Natural killer cell (primary cell): Measurements from ENCODE around the gene CTXN2. TPM values are rescaled to one million over a fixed set of nuclear protein-coding genes. Genes with fewer than 3 reads are reported as not detected.

ENCODE experiments used
- ATAC-seq, 3 donors: fragments of 150-1000 bp in 2 of 3; fragments of 200-7000 bp in 1 of 3; cut with Tn5 transposase; 1 replicate in 1 of 3; 2 replicates in 2 of 3; pipeline ENCODE4 v1.10.0; 2021; ENCODE audit warnings: mild to moderate bottlenecking in 2 of 3, moderate library complexity in 2 of 3
- DNase-seq, 2 donors: peaks; one replicate each; pipeline versions ENCODE4 v3.0.0 to v3.0.0-alpha.2; 2013 to 2021; ENCODE audit warnings: mixed read lengths in 1 of 2
- H3K27ac ChIP-seq: one replicate; pipeline ENCODE4 v1.5.1; 2013; ENCODE audit warnings: mild to moderate bottlenecking, low read length
- H3K27me3 ChIP-seq: one replicate; pipeline ENCODE4 v1.6.1; 2013; ENCODE audit warnings: low read length; ENCODE audit not compliant: control insufficient read depth, insufficient read depth
- H3K36me3 ChIP-seq: one replicate; pipeline ENCODE4 v1.6.1; 2013; ENCODE audit warnings: low read length; ENCODE audit not compliant: control insufficient read depth, insufficient read depth
- H3K4me1 ChIP-seq: one replicate; pipeline ENCODE4 v1.6.1; 2013; ENCODE audit warnings: low read length; ENCODE audit not compliant: control insufficient read depth, insufficient read depth
- H3K4me3 ChIP-seq: one replicate; pipeline ENCODE4 v1.5.1; 2013; ENCODE audit warnings: low read length
- H3K9me3 ChIP-seq: one replicate; pipeline ENCODE4 v1.6.1; 2013; ENCODE audit warnings: low read length; ENCODE audit not compliant: control insufficient read depth, insufficient read depth
- H3K27ac Mint-ChIP-seq, 2 donors: one replicate each; pipeline ENCODE4 v1.8.0; 2022; ENCODE audit warnings: mild to moderate bottlenecking in 2 of 2, mixed read lengths in 2 of 2, moderate library complexity in 1 of 2
- H3K27me3 Mint-ChIP-seq, 2 donors: one replicate each; pipeline ENCODE4 v1.8.0; 2022; ENCODE audit warnings: low read depth in 2 of 2, mixed read lengths in 2 of 2
- H3K36me3 Mint-ChIP-seq: one replicate; pipeline ENCODE4 v1.8.0; 2022; ENCODE audit warnings: mixed read lengths
- H3K4me1 Mint-ChIP-seq, 2 donors: one replicate each; pipeline ENCODE4 v1.8.0; 2022; ENCODE audit warnings: mixed read lengths in 2 of 2
- H3K4me3 Mint-ChIP-seq: one replicate; pipeline ENCODE4 v1.8.0; 2022; ENCODE audit warnings: mild to moderate bottlenecking, moderate library complexity, mixed read lengths
- H3K9me3 Mint-ChIP-seq, 2 donors: one replicate each; pipeline ENCODE4 v1.8.0; 2022; ENCODE audit warnings: mixed read lengths in 2 of 2
- CTCF ChIP-seq: fragments of 200-600 bp; IDR thresholded peaks from one replicate; pipeline ENCODE4 v1.8.0; 2022; ENCODE audit warnings: antibody characterized with exemption
- WGBS: methylation state at CpG from one replicate; pipeline ENCODE4 v1.1.7; 2013; ENCODE audit warnings: missing lambda C conversion rate; ENCODE audit not compliant: insufficient coverage; 5-methylcytosine and 5-hydroxymethylcytosine counted together
- intact Hi-C: fragments of 100-400 bp; cut with micrococcal nuclease; formaldehyde crosslinking; loops from one replicate; pipeline ENCODE4 v1.14.2; 2022
- total RNA-seq, 4 donors: library from RNA; stranded (reverse); fragments of 120-200 nt in 1 of 4; gene quantifications; one replicate each; pipeline versions ENCODE4 v1.2.3 to v1.2.4, GENCODE V29; 2013 to 2022

The CTXN2 gene
- total RNA-seq, 3 donors from 2014 or later (not counting 1 experiment from before 2014, with no cell fraction given): not detected

DNA sequence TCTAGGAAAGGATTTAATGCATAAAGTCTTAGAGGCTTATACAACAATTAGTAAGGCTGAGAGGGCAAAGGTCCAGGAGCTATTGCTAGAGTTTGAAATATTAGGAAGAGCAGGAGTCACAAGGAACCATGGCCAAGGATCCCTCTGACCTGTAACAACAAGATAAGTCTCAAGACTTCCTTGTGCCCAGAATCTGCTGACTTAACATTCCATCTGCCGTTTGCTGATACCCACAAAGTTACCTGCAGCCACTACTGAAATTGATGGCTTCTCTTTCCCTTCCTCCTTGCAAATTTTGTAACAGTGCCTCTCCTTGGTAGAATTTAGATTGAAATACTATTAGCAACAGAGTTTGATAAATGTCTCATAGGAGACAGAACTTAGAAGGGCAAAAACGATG is 8.7 kb upstream of the CTXN2 start:
- Histone ChIP-seq H3K4me1 (peaks cover 4% of the 10 kb centered on the region), H3K27me3 (peaks cover 16% of the 10 kb centered on the region), H3K27ac (no peak overlapping the region), H3K4me3 (no peak overlapping the region), H3K36me3 (no peaks in the 10 kb centered on the region), H3K9me3 (no peaks in the 10 kb centered on the region)
- Mint-ChIP-seq H3K36me3 (no peaks in the 10 kb centered on the region), H3K4me1 (no peaks in the 10 kb centered on the region), H3K4me3 (no peak overlapping the region), H3K27ac (no peak overlapping the region), H3K27me3 (peaks cover 22 to 37% of the 10 kb centered on the region in 2 donors), H3K9me3 (peaks cover 0 to 3% of the 10 kb centered on the region in 2 donors)
- intact Hi-C loops: no loop called here
- WGBS: 36% methylated on average over 2 of the region's 2 CpGs
- TF ChIP-seq CTCF: no peak
- ATAC-seq: no peak
- DNase-seq: no peak

DNA sequence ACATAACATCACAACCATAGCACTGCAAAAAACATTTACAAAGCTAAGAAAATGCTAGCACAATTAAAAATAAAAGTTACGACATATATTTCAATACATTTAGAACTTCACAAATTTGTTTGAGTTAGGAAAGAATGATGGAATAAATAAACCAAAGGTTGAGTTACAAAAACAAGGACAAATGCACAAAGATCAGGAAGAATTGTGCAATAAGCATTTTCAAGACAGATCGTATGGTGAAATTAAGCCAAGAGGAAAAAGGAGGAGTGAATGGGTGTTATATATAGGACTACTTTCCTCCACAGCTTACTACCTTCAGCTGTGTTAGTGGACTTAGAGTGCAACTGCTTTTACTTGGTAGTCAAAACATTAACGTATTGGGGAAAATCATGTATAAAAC is 5.9 kb upstream of the CTXN2 start:
- H3K36me3 ChIP-seq: no peaks in the 10 kb centered on the region
- intact Hi-C loops: no loop called here
- Mint-ChIP-seq H3K27me3 (peaks cover 18 to 27% of the 10 kb centered on the region in 2 donors), H3K27ac (no peak overlapping the region), H3K36me3 (no peaks in the 10 kb centered on the region), H3K4me3 (no peak overlapping the region), H3K4me1 (no peaks in the 10 kb centered on the region), H3K9me3 (peaks cover 0 to 3% of the 10 kb centered on the region in 2 donors)
- no peak for DNase-seq
- TF ChIP-seq CTCF: no peak
- no peak overlapping the region for H3K4me3 ChIP-seq
- no peak for ATAC-seq
- no peak overlapping the region for H3K27ac ChIP-seq
- H3K27me3 ChIP-seq: peaks cover 12% of the 10 kb centered on the region
- WGBS: no CpG with 5 or more reads among the region's 3 CpGs
- H3K4me1 ChIP-seq: no peaks in the 10 kb centered on the region
- H3K9me3 ChIP-seq: no peaks in the 10 kb centered on the region

DNA sequence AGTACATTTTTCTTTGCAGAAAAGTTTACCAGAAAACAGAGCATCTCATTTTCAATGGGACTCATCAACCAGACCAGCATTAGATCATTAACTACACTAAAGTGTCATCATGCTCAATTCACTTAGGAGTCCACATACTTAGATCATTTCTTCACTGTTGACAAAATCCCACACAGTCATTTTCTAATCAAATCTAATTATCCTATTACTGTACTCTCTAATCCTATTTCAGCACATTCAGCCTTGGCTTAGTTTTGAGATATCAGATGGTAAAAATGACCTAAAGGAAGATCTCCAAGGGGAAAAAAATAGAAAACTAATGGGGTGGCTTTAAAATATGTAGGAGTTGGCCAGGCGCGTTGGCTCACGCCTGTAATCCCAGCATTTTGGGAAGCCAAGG is 5.2 kb upstream of the CTXN2 start:
- DNase-seq (no peak), ATAC-seq (no peak)
- H3K36me3 Mint-ChIP-seq: no peaks in the 10 kb centered on the region
- intact Hi-C loops: no loop called here
- H3K4me3 Mint-ChIP-seq: no peak overlapping the region
- peaks cover 2 to 3% of the 10 kb centered on the region in 2 donors for H3K9me3 Mint-ChIP-seq
- Histone ChIP-seq H3K9me3 (no peaks in the 10 kb centered on the region), H3K27me3 (peaks cover 14% of the 10 kb centered on the region), H3K36me3 (no peaks in the 10 kb centered on the region), H3K4me1 (no peaks in the 10 kb centered on the region), H3K27ac (no peak overlapping the region), H3K4me3 (no peak overlapping the region)
- H3K4me1 Mint-ChIP-seq: no peaks in the 10 kb centered on the region
- H3K27me3 Mint-ChIP-seq: peaks cover 20 to 35% of the 10 kb centered on the region in 2 donors
- TF ChIP-seq CTCF: no peak
- no peak overlapping the region for H3K27ac Mint-ChIP-seq
- 100% methylated on average over 3 of the region's 3 CpGs for WGBS

- no peak overlapping the region for H3K4me3 ChIP-seq
- H3K36me3 ChIP-seq: no peaks in the 10 kb centered on the region
- H3K4me3 Mint-ChIP-seq: no peak overlapping the region
- DNase-seq (peak in 1 of 2 donors; percentile 48), ATAC-seq (no peak)
- 10% methylated on average over 11 of the region's 15 CpGs for WGBS
- no peak for TF ChIP-seq CTCF
- H3K27ac ChIP-seq: no peak overlapping the region
- no peaks in the 10 kb centered on the region for H3K4me1 Mint-ChIP-seq
- no peaks in the 10 kb centered on the region for H3K4me1 ChIP-seq
- peaks cover 6 to 8% of the 10 kb centered on the region in 2 donors for H3K9me3 Mint-ChIP-seq
- peaks cover 8% of the 10 kb centered on the region for H3K27me3 ChIP-seq
- peaks cover 21 to 27% of the 10 kb centered on the region in 2 donors for H3K27me3 Mint-ChIP-seq
- H3K27ac Mint-ChIP-seq: no peak overlapping the region
- no peaks in the 10 kb centered on the region for H3K9me3 ChIP-seq
- intact Hi-C loops: no loop called here
- no peaks in the 10 kb centered on the region for H3K36me3 Mint-ChIP-seq
Observed at GRCh38 chr15:48190932-48191573, 412 bp upstream of the CTXN2 start.
